ENCODE measurements around the gene C11orf24.
"Not testable (repeated sequence)": the region's sequence is repeated elsewhere in the genome, so short reads cannot be mapped to it uniquely, and the experiment has no call there.

The C11orf24 gene

GRCh38 chr11:68271781-68272608 lies at the start of gene C11orf24:
C11orf24 (minus strand) TSS chr11:68271973; CDS start chr11:68263767, 8,206 bp downstream.
- peak; percentile 87 for DNase-seq

DNA sequence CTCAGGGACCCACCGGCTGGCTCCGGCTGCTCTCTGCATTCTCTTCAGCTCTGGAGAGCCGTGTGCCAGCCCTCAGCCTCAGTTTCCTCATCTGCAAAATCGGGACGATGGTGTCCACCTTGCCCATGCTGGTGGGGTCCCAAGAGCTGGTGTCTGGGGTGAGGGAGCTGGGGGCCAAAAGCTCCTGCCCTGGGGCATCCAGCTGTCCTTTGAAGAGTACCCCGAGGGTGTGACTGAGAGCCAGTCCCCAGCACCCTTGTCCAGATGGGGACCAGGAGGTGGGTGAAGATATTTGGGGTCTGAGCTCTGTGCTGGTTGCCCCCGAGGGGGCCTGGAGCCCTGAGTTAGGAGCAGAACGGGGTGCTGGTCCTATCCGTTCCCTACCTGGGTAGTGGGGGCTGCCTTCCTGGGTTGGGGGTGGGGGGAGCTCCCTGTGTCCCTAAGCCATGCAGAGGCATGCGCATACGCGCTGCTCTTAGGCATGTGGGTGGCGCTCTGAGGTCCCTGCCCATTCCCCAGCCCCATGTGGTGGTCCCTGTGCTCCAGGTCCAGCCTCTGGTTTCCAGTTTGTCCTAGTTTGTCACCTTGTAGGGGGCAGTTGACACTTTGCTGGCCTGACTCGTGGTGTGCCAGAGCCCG lies 45.5 kb upstream of the C11orf24 start:
- no peak for DNase-seq

DNA sequence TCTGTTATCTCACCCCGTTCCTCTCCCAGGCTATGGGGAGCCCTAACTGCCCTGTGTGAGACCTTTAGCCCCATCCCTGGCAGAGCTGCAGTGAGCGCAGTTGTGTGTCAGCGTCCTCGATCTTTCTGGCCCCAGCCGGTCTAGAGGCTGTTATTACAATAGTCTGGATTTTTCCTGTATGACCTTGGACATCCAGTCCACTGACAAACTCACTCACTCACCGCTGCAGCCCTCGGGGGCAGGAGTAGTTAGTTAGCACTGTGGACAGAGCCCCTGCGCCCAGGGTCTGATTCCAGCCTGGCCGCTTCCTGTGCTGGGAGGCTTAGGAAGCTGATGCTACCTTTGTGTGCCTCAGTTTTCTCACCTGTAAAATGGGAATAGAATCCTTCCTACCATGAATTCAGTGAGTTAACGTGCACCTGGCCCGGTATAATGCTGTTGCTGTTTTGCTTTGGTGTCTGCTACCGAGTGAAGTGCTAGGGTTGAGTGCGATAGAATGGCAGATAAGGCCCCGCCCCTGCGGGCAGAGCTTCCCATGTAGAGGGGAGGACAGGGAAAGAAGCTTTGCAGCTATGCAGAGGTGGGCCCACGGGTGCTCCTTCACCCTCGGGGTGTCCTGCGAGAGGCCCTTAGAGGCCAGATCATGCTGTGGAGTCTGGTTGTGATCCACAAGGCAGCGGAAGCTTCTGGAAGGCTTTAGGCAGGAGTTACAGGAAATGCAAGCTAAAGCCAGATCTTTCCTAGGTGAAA lies 43.6 kb upstream of the C11orf24 start:
- DNase-seq, result no peak

DNA sequence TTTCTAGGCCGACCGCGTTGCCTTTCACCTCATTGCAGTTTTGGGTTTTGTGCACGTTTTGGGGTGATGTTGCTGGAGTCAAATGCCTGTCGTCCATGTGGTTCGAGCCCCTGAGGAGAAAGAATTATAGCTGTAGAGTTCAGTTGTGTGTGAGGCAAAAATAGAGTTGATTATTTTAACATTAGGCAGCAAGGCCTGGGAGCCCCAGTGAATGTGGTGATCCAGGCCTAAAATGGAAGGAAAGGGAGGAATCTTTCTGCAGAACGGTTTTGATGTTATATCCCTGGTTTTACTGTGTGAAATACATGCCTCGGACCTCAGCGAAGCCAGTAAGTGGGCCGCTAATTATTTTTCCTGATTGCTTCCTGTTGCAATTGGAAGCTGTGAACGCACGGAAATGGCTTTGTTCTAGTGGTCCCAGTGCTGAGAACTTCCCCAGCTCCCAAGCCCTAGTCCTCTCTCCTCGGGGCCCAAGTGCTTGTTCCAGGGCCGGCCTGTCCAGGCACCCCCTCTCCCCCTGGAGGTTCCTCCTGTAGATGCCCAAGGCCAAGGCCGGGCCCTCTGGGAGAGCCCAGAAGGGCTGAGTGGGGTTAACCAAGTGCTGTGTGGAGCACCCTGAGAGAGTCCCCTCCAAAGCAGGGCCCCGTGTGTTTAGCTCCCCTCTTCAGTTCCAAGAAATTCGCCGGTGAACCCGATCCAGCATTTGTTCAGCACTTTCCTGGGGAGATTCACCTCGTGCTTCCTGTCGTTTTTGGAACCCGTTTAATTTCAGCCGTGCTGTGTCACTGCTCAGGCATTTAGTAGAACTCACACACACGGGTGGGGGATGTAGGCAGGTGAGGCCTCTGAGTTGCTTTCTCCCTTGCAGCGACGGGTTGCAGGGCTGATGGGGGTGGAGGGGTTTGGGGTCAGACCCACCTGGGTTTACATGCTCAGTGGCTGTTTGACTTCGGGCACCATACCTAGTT lies 42.7 kb upstream of the C11orf24 start:
- peak; percentile 57 for DNase-seq

GRCh38 chr11:68313574-68314202 lies 41.9 kb upstream of the C11orf24 start:
- no peak for DNase-seq

GRCh38 chr11:68312780-68313573 lies 41.2 kb upstream of the C11orf24 start:
- no peak for DNase-seq

DNA sequence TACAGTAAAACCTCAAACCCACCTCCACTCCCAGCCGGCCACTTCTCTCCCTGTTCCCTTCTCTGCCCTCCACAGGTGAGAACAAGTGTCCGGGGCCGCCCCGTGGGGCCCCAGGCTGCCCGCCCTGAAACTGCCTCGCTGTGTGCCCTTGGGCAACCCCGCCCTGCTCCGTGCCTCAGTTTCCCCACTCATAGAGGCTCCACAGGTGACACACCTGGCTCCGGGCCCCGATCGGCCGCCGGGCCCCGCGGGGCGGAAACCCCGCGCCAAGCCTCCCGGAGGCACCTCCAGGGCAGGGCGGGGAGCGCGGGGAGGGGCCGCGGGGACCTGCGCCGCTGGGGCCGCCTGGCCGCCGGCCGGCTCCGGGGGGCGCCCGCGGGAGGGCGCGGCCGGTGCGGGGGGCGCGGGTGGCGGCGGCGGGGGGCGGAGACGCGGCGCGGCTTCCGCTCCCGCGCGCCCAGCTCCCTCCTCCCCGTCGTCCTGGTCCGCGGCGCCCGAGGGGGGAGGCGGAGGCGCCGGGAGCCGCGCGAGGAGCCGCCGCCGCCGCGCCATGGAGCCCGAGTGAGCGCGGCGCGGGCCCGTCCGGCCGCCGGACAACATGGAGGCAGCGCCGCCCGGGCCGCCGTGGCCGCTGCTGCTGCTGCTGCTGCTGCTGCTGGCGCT lies 40.5 kb upstream of the C11orf24 start, which contains the start of gene LRP5:
Gene LRP5, plus strand, starts transcription at position 475 of the 663 bp plus-strand sequence. Its CDS starts 124 bp downstream, at position 599.
- peak; percentile 29 for DNase-seq

- no peak for DNase-seq
These were observed 39.7 kb upstream of the C11orf24 start for GRCh38 chr11:68311160-68312116.

GRCh38 chr11:68309621-68310185 lies 37.9 kb upstream of the C11orf24 start:
- DNase-seq, result no peak

DNA sequence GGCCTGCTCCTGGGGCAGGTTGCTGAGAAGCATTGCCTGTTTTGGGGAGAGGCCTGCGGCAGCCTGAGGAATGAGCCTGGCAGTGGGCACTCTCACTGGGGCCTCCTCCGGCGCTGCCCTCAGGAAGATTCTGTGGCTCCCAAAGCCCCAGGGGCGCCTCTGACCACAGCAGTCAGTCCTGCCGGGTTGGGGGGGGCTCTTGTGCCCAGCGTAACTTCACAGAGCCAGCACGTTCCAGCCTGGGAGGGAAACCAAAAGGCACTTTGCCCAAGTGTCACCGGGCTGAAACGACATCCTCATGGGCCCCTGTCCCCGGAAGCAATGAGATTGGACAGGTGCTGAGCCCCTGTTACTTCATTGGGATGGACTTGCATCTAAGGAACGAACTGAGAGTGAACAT lies 36.3 kb upstream of the C11orf24 start:
- DNase-seq, result no peak

GRCh38 chr11:68306636-68307035 lies 34.9 kb upstream of the C11orf24 start:
- DNase-seq, result no peak

- no peak for DNase-seq
These were observed 32.4 kb upstream of the C11orf24 start for GRCh38 chr11:68303982-68304780.

DNA sequence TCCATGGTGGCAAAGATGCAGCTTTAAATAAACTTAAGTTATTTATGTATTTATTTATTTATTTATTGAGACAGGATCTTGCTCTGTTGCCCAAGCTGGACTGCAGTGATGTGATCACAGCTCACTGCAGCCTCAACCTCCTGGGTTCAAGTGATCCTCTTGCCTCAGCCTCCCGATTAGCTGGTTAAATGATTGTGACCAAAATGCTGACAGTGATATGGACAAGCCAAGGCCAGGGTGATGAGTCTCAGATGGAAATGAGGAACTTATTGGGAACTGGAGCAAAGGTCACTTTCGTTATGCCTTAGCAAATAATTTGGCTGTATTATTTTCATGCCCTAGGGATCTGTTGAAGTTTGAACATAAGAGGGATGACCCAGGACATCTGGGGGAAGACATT lies 31.3 kb upstream of the C11orf24 start:
- DNase-seq, result no peak

GRCh38 chr11:68302670-68303069 lies 30.9 kb upstream of the C11orf24 start:
- peak; percentile 42 for DNase-seq

- DNase-seq, result no peak
These were observed 30.5 kb upstream of the C11orf24 start for GRCh38 chr11:68302256-68302655.

DNA sequence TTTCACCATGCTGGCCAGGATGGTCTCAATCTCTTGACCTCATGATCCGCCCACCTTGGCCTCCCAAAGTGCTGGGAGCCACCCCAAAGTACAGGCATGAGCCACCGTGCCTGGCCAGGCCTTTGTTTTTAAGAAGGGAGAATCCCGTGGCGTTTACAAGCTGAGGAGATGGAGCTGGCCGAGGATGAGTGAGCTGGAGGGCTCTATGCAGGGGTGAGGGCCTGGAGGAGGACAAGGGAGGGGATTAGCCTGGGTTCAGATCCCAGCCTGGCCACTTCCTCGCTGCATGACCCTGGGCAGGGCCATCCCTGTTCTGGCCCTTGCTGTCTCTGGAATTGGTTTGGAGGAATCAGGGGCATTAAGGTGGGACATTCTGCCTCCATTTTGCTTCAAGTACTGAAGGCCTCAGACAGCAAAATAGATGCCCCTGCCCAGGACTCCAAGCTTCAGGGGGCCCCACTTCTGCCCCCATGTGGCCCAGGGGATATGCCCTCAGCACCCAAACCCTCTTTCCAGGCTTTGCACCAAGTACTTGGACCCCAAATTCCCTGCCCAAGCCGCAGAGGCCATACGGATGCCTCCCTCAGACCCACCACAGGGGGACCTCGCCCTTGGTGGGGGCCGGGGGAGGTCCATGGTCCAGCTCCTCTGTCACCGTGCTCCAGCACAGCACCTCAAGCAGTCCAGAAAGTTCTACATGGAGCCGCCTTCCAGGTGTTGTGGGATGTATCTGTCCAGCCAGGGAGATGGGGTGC lies 28.5 kb upstream of the C11orf24 start:
- DNase-seq, result no peak

- not testable (repeated sequence) for DNase-seq
These were observed 27.7 kb upstream of the C11orf24 start for GRCh38 chr11:68299517-68299879.

Measured in NCI-H226 (cell line).